Fibroblast of lung (primary cell): ENCODE measurements around the gene NTSR1. TPM values are rescaled to one million over a fixed set of nuclear protein-coding genes. Genes with fewer than 3 reads are reported as not detected.

Source experiments
- DNase-seq, 2 donors: peaks; one replicate each; pipeline versions ENCODE4 v3.0.0 to v3.0.0-alpha.2; 2010; ENCODE audit warnings: low read depth in 2 of 2
- H2AFZ ChIP-seq: 2 replicates; pipeline ENCODE4 v1.5.1; 2012; ENCODE audit warnings: low read length, control low read depth, inconsistent platforms
- H3K27ac ChIP-seq: 2 replicates; pipeline ENCODE4 v1.5.1; 2011; ENCODE audit warnings: low read length, control low read depth; ENCODE audit not compliant: insufficient read depth
- H3K27me3 ChIP-seq: 2 replicates; pipeline ENCODE4 v1.5.1; 2011; ENCODE audit warnings: mild to moderate bottlenecking, low read length; ENCODE audit not compliant: control insufficient read depth, insufficient read depth
- H3K36me3 ChIP-seq: 2 replicates; pipeline ENCODE4 v1.5.1; 2011; ENCODE audit warnings: low read length; ENCODE audit not compliant: control insufficient read depth, insufficient read depth
- H3K4me1 ChIP-seq: 2 replicates; pipeline ENCODE4 v1.5.1; 2011; ENCODE audit warnings: low read length; ENCODE audit not compliant: control insufficient read depth, insufficient read depth; ENCODE audit errors: extremely low read depth
- H3K4me2 ChIP-seq: 2 replicates; pipeline ENCODE4 v1.5.1; 2011; ENCODE audit warnings: low read length, control low read depth; ENCODE audit not compliant: insufficient read depth; ENCODE audit errors: extremely low read depth
- H3K4me3 ChIP-seq, 4 experiments: fragments of 200-600 bp in 1 of 4; sonication (generic) in 1 of 4; replicated peaks in 1 of 4; 2 replicates each; pipeline ENCODE4 v1.5.1; 2011 to 2016; ENCODE audit warnings: low read length in 4 of 4, low read depth in 3 of 4, mild to moderate bottlenecking in 3 of 4, control low read depth in 2 of 4, inconsistent platforms in 1 of 4, mixed read lengths in 1 of 4; ENCODE audit not compliant: insufficient read depth in 1 of 4; ENCODE audit errors: control extremely low read depth in 1 of 4
- H3K79me2 ChIP-seq: 2 replicates; pipeline ENCODE4 v1.5.1; 2012; ENCODE audit warnings: mild to moderate bottlenecking, low read length, inconsistent platforms; ENCODE audit not compliant: control insufficient read depth, insufficient read depth
- H3K9ac ChIP-seq: 2 replicates; pipeline ENCODE4 v1.5.1; 2011; ENCODE audit warnings: mild to moderate bottlenecking, low read length, control low read depth; ENCODE audit not compliant: insufficient read depth
- H3K9me3 ChIP-seq: 2 replicates; pipeline ENCODE4 v1.5.1; 2012; ENCODE audit warnings: low read depth, low read length; ENCODE audit not compliant: control insufficient read depth, insufficient read depth
- H4K20me1 ChIP-seq: 2 replicates; pipeline ENCODE4 v1.5.1; 2011; ENCODE audit warnings: low read length; ENCODE audit not compliant: control insufficient read depth, insufficient read depth; ENCODE audit errors: extremely low read depth
- EZH2 ChIP-seq: IDR thresholded peaks from 2 replicates; pipeline ENCODE4 v1.5.1; 2012; ENCODE audit warnings: low read length, control low read depth, mild to moderate bottlenecking; ENCODE audit errors: missing control alignments
- polyA plus RNA-seq, 2 donors: library from polyadenylated mRNA; depleted of rRNA in 1 of 2; stranded (reverse) in 1 of 2; unstranded in 1 of 2; fragments of >200 nt; gene quantifications; 2 replicates each; pipeline ENCODE4 v1.2.1, GENCODE V29; 2011 to 2012; ENCODE audit warnings: missing spikeins in 1 of 2
- total RNA-seq: library from RNA; depleted of rRNA; stranded (reverse); fragments of >200 nt; gene quantifications from 2 replicates; pipeline ENCODE4 v1.2.1, GENCODE V29; 2014
- TF ChIP-seq, protein P1 (sequence below), 2 donors: IDR thresholded peaks in 1 of 2; conservative IDR thresholded peaks in 1 of 2; 1 replicate in 1 of 2; 2 replicates in 1 of 2; pipeline ENCODE4 v1.5.1; 2011 to 2012; ENCODE audit warnings: low read length in 2 of 2, control low read depth in 1 of 2, inconsistent platforms in 1 of 2, low read depth in 1 of 2, mild to moderate bottlenecking in 1 of 2

Gene NTSR1
- total and polyA plus RNA-seq, 2 donors (not counting 1 experiment from before 2014, with no cell fraction given), result 0.05 to 0.33 TPM

DNA sequence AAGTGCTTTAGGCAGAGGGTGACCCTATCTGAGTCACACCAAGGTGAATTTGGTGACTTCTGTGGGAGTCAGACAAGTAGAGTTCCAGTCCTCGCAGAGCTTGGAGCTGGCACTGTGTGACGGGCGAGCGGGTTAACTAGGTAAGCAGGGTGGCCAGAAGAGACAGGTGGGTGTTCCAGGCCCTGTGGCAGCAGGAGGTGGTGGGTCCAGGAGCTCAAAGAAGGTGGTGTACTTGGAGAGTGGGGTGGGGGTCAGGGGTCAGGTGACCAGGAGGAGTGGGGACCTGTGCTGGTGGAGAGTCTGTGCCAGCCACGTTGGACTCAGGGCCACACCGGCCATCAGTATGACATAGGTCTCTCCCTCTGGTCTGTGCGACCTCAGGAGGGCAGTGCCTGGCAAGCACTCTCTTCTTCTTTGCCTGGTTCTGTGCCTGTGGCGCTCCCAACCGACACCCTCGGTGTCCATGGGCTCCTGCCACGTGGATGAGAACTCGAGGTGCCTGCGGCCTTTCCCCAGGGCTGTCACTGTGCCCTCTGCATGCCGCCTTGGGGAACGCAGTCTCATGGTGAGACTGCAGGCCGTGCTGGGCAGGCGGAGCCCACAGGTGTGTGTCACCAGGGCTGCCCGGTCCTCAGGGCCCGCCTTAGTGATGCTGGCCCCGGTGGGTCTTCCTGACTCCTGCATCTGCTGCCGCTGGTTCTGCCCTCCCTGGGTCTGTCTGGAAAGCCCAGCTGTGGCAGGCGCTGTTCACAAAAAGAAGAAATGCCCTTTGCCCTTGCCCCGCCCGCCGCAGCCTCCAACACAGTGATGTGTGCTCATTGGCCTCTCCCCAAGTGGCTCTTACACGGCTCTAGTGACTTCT is 89.3 kb downstream of the NTSR1 start:
- Histone ChIP-seq H3K4me1 (peaks cover 8% of the 10 kb centered on the region), H3K4me3 (peak overlapping the region in 1 of 4 experiments; percentile 62), H3K9ac (no peak overlapping the region), H3K79me2 (peaks cover 9% of the 10 kb centered on the region), H3K36me3 (peaks cover 23% of the 10 kb centered on the region), H3K27me3 (no peaks in the 10 kb centered on the region), H3K4me2 (peak overlapping the region; percentile 23), H3K27ac (no peak overlapping the region), H4K20me1 (no peaks in the 10 kb centered on the region), H3K9me3 (no peaks in the 10 kb centered on the region), H2AFZ (no peak overlapping the region)
- no peak for DNase-seq
- no peak for TF ChIP-seq EZH2
- TF ChIP-seq, protein P1, sequence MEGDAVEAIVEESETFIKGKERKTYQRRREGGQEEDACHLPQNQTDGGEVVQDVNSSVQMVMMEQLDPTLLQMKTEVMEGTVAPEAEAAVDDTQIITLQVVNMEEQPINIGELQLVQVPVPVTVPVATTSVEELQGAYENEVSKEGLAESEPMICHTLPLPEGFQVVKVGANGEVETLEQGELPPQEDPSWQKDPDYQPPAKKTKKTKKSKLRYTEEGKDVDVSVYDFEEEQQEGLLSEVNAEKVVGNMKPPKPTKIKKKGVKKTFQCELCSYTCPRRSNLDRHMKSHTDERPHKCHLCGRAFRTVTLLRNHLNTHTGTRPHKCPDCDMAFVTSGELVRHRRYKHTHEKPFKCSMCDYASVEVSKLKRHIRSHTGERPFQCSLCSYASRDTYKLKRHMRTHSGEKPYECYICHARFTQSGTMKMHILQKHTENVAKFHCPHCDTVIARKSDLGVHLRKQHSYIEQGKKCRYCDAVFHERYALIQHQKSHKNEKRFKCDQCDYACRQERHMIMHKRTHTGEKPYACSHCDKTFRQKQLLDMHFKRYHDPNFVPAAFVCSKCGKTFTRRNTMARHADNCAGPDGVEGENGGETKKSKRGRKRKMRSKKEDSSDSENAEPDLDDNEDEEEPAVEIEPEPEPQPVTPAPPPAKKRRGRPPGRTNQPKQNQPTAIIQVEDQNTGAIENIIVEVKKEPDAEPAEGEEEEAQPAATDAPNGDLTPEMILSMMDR (conservative IDR thresholded peaks at IDR 0.05 in 1 of 2, IDR thresholded peaks at IDR 0.05 in 1 of 2; ENCODE audit: low read depth in 1 of 2, low read length in 2 of 2), result no peak

DNA sequence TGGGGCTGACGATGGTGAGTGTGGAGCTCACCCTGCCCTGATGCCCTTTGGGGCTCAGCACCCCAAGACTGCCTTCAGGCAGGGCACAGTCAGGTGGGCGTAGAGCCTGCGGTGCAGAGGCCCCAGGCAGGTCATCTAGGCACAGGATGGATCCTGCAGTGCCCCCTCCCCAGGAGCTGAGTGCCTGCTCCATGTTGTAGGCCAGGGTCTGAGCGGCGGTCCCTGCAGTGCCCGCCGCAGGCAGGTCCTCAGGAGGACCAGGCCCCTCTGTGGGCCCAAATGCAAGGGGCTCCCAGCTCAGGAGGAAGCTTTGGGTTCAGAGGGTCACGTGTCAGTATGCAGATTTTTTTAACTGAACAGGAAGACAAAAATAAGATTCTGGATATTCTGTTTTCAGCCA is 90.4 kb downstream of the NTSR1 start:
- H3K36me3 ChIP-seq, result peaks cover 23% of the 10 kb centered on the region
- no peak for DNase-seq
- H3K4me3 ChIP-seq, result no peak overlapping the region
- no peaks in the 10 kb centered on the region for H3K27me3 ChIP-seq
- H3K4me1 ChIP-seq, result peaks cover 2% of the 10 kb centered on the region
- no peak overlapping the region for H3K9ac ChIP-seq
- no peak overlapping the region for H3K4me2 ChIP-seq
- H3K27ac ChIP-seq, result no peak overlapping the region
- peaks cover 9% of the 10 kb centered on the region for H3K79me2 ChIP-seq
- H3K9me3 ChIP-seq, result no peaks in the 10 kb centered on the region
- no peaks in the 10 kb centered on the region for H4K20me1 ChIP-seq
- H2AFZ ChIP-seq, result no peak overlapping the region
- TF ChIP-seq EZH2, result no peak
- TF ChIP-seq, protein P1 (conservative IDR thresholded peaks at IDR 0.05 in 1 of 2, IDR thresholded peaks at IDR 0.05 in 1 of 2; ENCODE audit: low read depth in 1 of 2, low read length in 2 of 2), result no peak

DNA sequence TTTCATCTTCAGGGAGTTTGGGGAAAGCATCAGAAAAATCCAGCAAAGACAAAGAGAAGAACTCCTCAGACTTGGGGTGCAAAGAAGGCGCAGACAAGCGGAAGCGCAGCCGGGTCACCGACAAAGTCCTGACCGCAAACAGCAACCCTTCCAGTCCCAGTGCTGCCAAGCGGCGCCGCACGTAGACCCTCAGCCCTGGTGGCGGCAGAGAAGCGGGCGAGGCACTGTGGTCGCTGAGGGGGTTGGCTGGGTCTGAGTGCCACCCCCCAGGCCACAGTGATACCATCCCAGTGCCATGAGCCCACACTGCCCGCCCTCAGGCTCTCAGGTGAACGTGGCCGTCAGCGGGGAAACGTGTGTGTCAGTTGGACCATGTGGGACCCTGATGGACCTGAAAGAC is 90.8 kb downstream of the NTSR1 start:
- Histone ChIP-seq H3K4me1 (peaks cover 2% of the 10 kb centered on the region), H2AFZ (no peak overlapping the region), H3K4me2 (no peak overlapping the region), H3K36me3 (peaks cover 23% of the 10 kb centered on the region), H4K20me1 (no peaks in the 10 kb centered on the region), H3K27ac (no peak overlapping the region), H3K79me2 (peaks cover 9% of the 10 kb centered on the region), H3K27me3 (no peaks in the 10 kb centered on the region), H3K9me3 (no peaks in the 10 kb centered on the region), H3K4me3 (no peak overlapping the region), H3K9ac (no peak overlapping the region)
- TF ChIP-seq EZH2, result no peak
- TF ChIP-seq, protein P1 (conservative IDR thresholded peaks at IDR 0.05 in 1 of 2, IDR thresholded peaks at IDR 0.05 in 1 of 2; ENCODE audit: low read depth in 1 of 2, low read length in 2 of 2), result no peak
- no peak for DNase-seq
